ENCODE data around the gene DKC1. TPM values are rescaled to one million over a fixed set of nuclear protein-coding genes. Genes with fewer than 3 reads are reported as not detected.
A peak's percentile ranks its signal among the peaks of the same experiment; 100 is the strongest.
"Not testable (repeated sequence)": the region's sequence is repeated elsewhere in the genome, so short reads cannot be mapped to it uniquely, and the experiment has no call there.

The DKC1 gene
- total RNA-seq, 1 donor from 2014 or later = 188 TPM

GRCh38 chrX:154804261-154804956, 41.7 kb downstream of the DKC1 start:
- peaks cover 52% of the 10 kb centered on the region for H3K4me1 Mint-ChIP-seq (ENCODE audit: low read depth)
- peak overlapping the region; percentile 49 for H3K27ac Mint-ChIP-seq
- intact Hi-C loops (cut with micrococcal nuclease) = loop anchor here (5.0 kb wide), 2 partner anchors 87 to 223 kb away; partner anchors contain the start of gene FUNDC2
- no peaks in the 10 kb centered on the region for H3K36me3 Mint-ChIP-seq (ENCODE audit: low read depth)
- H3K27me3 Mint-ChIP-seq (ENCODE audit: insufficient read depth) = no peaks in the 10 kb centered on the region
- H3K4me3 Mint-ChIP-seq = peak overlapping the region; percentile 82
- no peaks in the 10 kb centered on the region for H3K9me3 Mint-ChIP-seq
- DNase-seq (ENCODE audit: low spot score) = no peak

DNA sequence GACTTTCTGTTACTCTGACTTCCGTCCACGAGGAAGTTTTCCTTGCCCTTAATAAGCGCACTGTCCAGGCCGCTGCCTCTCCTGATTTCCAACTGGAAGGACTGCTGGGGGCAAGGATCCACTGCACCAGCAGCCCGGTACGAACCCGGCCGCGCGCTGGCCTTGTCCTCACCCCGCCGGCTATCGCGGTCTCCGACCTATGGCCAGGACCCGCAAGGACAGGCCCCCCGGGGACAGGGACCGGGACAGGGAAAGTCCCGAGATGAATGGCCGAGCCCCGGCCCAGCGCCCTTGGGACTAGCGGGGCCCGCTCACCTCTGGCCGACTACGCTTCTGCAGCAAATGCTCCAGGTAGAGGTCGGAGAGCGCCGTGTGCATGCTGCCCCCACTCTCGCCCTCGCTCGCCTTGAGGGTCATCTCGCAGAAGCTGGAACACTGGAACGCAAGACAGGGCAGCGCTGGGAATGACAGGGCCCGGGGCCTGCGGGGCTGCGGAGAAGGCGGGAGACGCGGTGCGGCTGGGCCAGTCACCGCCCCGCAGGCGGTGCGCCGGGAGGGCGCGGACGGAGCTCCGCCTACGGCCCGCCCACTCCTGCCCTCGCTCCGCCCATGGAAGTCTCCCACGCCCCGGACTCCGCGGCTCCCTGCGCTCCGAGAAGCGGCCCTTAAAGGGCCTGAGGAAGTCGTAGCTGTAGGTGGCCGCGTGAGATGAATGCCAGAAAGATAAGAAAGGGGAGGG, 42.5 kb downstream of the DKC1 start, which contains the start of gene MPP1:
Gene MPP1 (minus strand): TSS at position 529 of the 739 bp plus-strand sequence. CDS start 112 bp downstream, at position 417.
- Mint-ChIP-seq H3K27me3 (ENCODE audit: insufficient read depth) (no peaks in the 10 kb centered on the region), H3K27ac (peak within 1 kb of the TSS; percentile 63), H3K4me3 (peak within 1 kb of the TSS; percentile 82), H3K9me3 (no peaks in the 10 kb centered on the region), H3K4me1 (ENCODE audit: low read depth) (peaks cover 45% of the 10 kb centered on the region), H3K36me3 (ENCODE audit: low read depth) (no peaks in the 10 kb centered on the region)
- intact Hi-C loops (cut with micrococcal nuclease) = loop anchor here (5.0 kb wide), 2 partner anchors 88 to 222 kb away; partner anchors contain the start of gene FUNDC2
- DNase-seq (ENCODE audit: low spot score) = peak; percentile 73

DNA sequence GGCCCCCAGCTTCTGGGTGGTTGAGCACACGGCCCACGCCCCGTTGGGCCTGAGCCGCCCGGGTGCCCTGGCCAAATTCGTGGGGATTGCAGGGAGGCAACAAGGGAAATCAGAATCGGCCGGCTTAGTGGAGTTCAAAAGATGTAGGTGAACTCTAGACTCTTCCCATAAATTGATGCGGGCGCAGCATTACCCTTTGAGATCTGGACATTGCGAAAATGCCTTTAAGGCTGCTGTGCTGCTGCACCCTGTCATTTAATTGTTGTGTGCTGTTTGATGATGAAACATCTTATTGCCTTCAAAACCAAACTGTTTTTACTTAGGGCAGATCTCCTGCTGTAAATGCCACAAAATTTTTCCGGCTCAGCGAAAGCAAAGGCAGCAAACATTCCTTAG, 43.0 kb downstream of the DKC1 start:
- Mint-ChIP-seq H3K36me3 (ENCODE audit: low read depth) (no peaks in the 10 kb centered on the region), H3K4me1 (ENCODE audit: low read depth) (peaks cover 40% of the 10 kb centered on the region), H3K27me3 (ENCODE audit: insufficient read depth) (no peaks in the 10 kb centered on the region), H3K4me3 (peak overlapping the region; percentile 82), H3K27ac (peak overlapping the region; percentile 63), H3K9me3 (no peaks in the 10 kb centered on the region)
- intact Hi-C loops (cut with micrococcal nuclease) = no loop called here
- no peak for DNase-seq (ENCODE audit: low spot score)

GRCh38 chrX:154806837-154807501, 44.3 kb downstream of the DKC1 start:
- Mint-ChIP-seq H3K27me3 (ENCODE audit: insufficient read depth) (peaks cover 2% of the 10 kb centered on the region), H3K4me3 (no peak overlapping the region), H3K9me3 (no peaks in the 10 kb centered on the region), H3K27ac (no peak overlapping the region), H3K4me1 (ENCODE audit: low read depth) (peaks cover 33% of the 10 kb centered on the region), H3K36me3 (ENCODE audit: low read depth) (no peaks in the 10 kb centered on the region)
- no peak for DNase-seq (ENCODE audit: low spot score)
- intact Hi-C loops (cut with micrococcal nuclease) = no loop called here

GRCh38 chrX:154809939-154810665, 47.4 kb downstream of the DKC1 start:
- Mint-ChIP-seq H3K27ac (no peak overlapping the region), H3K4me3 (no peak overlapping the region), H3K4me1 (ENCODE audit: low read depth) (peaks cover 5% of the 10 kb centered on the region), H3K27me3 (ENCODE audit: insufficient read depth) (peaks cover 8% of the 10 kb centered on the region), H3K36me3 (ENCODE audit: low read depth) (no peaks in the 10 kb centered on the region), H3K9me3 (no peaks in the 10 kb centered on the region)
- intact Hi-C loops (cut with micrococcal nuclease) = no loop called here
- DNase-seq (ENCODE audit: low spot score) = no peak

DNA sequence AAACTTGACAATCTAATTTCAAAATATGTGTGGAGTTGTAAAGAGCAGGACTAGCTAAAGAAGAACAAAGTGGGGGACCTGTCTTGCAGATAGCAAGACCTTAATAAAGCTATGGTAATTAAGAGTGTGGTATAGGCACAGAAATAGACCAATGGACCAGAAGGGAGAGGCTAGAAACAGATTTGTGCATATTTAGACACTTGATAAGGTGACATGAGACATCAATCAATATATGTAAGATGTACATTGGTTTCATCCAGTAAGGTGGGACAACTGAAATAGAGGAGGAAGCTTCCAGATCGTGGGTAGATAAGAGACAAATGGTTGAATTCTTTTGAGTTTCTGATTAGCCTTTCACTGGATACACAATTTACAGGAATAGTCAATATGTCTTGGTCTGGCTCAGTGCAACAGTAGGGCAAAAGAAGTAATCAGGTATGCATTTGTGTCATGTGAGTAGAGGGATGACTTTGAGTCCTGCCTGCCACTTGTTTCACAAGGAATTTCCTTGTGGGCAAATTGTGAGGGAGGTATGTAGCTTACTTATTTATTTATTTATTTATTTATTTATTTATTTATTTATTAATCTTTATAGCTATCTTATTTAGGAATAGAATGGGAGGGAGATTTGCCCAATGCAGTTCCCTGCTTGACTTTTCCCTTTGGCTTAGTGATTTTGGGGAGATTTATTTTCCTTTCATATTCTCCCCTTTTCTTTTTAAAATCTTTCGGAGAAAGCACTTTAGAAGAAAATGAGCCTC, 49.9 kb downstream of the DKC1 start:
- Mint-ChIP-seq H3K27ac (no peak overlapping the region), H3K4me1 (ENCODE audit: low read depth) (no peaks in the 10 kb centered on the region), H3K9me3 (no peaks in the 10 kb centered on the region), H3K36me3 (ENCODE audit: low read depth) (no peaks in the 10 kb centered on the region), H3K4me3 (no peak overlapping the region), H3K27me3 (ENCODE audit: insufficient read depth) (peaks cover 8% of the 10 kb centered on the region)
- intact Hi-C loops (cut with micrococcal nuclease) = no loop called here
- no peak for DNase-seq (ENCODE audit: low spot score)

- peaks cover 8% of the 10 kb centered on the region for H3K27me3 Mint-ChIP-seq (ENCODE audit: insufficient read depth)
- DNase-seq (ENCODE audit: low spot score) = no peak
- H3K9me3 Mint-ChIP-seq = no peaks in the 10 kb centered on the region
- no peak overlapping the region for H3K4me3 Mint-ChIP-seq
- intact Hi-C loops (cut with micrococcal nuclease) = no loop called here
- no peaks in the 10 kb centered on the region for H3K36me3 Mint-ChIP-seq (ENCODE audit: low read depth)
- H3K27ac Mint-ChIP-seq = no peak overlapping the region
- no peaks in the 10 kb centered on the region for H3K4me1 Mint-ChIP-seq (ENCODE audit: low read depth)
Measured at GRCh38 chrX:154813801-154814200, 51.1 kb downstream of the DKC1 start.

DNA sequence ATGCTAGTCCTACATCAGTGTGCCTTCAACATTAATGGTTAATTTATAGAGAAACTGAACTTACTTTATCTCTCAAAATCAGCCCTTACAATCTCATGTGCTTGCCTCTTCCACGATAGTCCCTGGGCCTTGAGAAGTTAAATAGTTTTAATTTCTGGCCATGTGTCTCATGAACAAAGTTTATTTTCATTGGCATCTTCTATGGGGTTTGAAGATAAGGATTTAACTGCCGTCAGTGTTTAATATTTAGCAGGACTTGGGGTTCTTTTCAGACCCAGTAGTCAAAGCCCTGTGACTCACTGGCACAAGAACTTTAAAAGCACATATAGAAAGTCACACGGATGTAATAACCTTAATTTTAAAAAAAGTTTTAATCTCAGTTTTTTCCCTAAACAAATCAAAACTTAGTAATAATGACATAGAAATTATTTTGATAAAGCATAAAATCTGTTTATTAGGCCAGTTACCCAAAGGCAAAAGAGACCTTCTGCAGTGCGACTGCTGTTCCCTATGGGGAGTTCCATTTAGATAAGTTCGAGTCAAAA, 52.7 kb downstream of the DKC1 start:
- Mint-ChIP-seq H3K4me3 (no peak overlapping the region), H3K27ac (no peak overlapping the region), H3K36me3 (ENCODE audit: low read depth) (no peaks in the 10 kb centered on the region), H3K27me3 (ENCODE audit: insufficient read depth) (peaks cover 8% of the 10 kb centered on the region), H3K4me1 (ENCODE audit: low read depth) (no peaks in the 10 kb centered on the region), H3K9me3 (no peaks in the 10 kb centered on the region)
- intact Hi-C loops (cut with micrococcal nuclease) = no loop called here
- DNase-seq (ENCODE audit: low spot score) = no peak

DNA sequence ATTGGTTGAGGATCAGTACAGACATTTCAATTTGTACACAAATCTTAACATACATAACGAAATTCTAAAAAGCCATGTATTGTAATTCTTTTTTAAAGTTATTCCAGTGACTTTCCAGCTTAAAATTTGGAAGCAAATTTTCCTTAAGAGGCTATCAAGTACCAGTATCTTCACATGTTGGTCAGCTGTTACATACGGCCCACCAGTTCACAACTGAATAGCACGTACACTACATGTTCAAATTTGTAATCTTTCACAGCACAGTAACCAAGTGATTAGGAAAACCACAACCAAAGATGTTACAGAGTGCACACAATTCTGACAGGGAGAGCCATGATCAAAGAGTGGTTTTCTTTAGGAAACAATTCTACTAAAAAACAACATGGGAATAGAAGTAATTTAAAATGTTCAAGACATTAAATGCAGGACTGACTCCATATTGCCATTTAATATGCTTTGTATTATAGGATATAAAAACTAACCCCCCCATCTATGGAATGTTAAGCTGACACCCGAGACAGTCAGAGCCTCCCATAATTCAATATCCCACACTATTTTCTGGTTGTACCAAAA, 53.7 kb downstream of the DKC1 start:
- peaks cover 10% of the 10 kb centered on the region for H3K27me3 Mint-ChIP-seq (ENCODE audit: insufficient read depth)
- intact Hi-C loops (cut with micrococcal nuclease); H3K27ac Mint-ChIP-seq: not testable (repeated sequence)

GRCh38 chrX:154817048-154817618, 54.5 kb downstream of the DKC1 start:
- intact Hi-C loops (cut with micrococcal nuclease); H3K27ac Mint-ChIP-seq; H3K36me3 Mint-ChIP-seq (ENCODE audit: low read depth); H3K4me3 Mint-ChIP-seq; H3K4me1 Mint-ChIP-seq (ENCODE audit: low read depth); H3K27me3 Mint-ChIP-seq (ENCODE audit: insufficient read depth); DNase-seq (ENCODE audit: low spot score); H3K9me3 Mint-ChIP-seq: not testable (repeated sequence)

More for the DNA sequence above, 53.7 kb downstream of the DKC1 start:
- H3K36me3 Mint-ChIP-seq (ENCODE audit: low read depth); H3K9me3 Mint-ChIP-seq; H3K4me1 Mint-ChIP-seq (ENCODE audit: low read depth); H3K4me3 Mint-ChIP-seq; DNase-seq (ENCODE audit: low spot score): not testable (repeated sequence)

DNA sequence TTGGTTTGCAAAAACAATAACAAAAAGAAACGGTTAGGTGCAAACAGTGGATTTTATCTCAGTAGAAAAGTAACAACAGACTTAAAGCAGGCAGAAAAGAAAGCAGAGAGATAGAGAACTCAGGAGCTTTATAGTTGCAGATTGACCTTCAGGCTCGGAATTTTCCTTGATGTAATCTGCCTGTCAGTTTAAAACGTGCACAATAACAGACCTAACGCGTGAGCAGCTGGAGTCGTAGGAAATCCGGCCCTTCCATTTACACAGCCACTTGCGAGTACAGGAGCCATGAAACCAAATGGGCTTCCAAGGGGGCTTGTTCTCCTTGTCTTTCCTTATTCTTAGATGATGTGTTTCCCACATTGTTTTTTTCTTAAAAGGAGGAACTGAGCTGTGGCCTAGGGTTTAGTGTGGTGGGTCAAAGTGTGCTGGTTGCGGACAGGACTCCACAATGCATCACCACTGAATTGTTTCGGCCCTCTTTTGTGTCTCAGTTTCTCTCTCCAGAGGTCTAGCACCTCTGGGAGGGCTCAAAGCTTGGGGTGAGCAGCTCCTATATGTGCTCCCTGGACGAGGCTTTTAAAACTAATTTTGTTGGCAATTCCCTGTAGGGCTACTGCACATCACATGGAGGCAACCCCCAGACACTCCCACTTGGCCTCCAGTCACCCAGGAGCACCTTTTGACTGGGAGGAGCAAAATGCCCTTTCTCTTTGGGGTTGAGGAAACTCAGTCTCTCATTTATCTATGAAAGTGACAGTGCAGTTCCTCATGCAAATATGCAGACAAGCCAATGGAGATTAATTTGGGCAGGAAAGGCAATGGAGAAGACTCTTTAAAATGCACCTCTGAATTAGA, 56.5 kb downstream of the DKC1 start:
- no peaks in the 10 kb centered on the region for H3K4me1 Mint-ChIP-seq (ENCODE audit: low read depth)
- H3K27me3 Mint-ChIP-seq (ENCODE audit: insufficient read depth) = peaks cover 3% of the 10 kb centered on the region
- no peak for DNase-seq (ENCODE audit: low spot score)
- intact Hi-C loops (cut with micrococcal nuclease) = no loop called here
- no peaks in the 10 kb centered on the region for H3K9me3 Mint-ChIP-seq
- no peak overlapping the region for H3K27ac Mint-ChIP-seq
- H3K36me3 Mint-ChIP-seq (ENCODE audit: low read depth) = no peaks in the 10 kb centered on the region
- no peak overlapping the region for H3K4me3 Mint-ChIP-seq

Data from activated T-helper 1 cell treated with anti-CD3 and anti-CD28 coated beads, Interleukin-12 subunit alpha, Interleukin-12 subunit beta, Interleukin-2, Interleukin-4 antibody, amounts not matched to agents 30 ng/mL and 10 ng/mL and 1 ng/mL, durations not matched to agents 14 hours and 24 hours and 36 hours (primary cell).